ENCODE measurements around the gene ARFGAP1.

The ARFGAP1 gene

GRCh38 chr20:63277466-63278272 lies 5.1 kb downstream of the ARFGAP1 start:
- DNase-seq (ENCODE audit: low read depth, low spot score) = no peak

GRCh38 chr20:63278661-63279060 lies 6.0 kb downstream of the ARFGAP1 start:
- DNase-seq (ENCODE audit: low read depth, low spot score) = no peak

GRCh38 chr20:63279931-63280330 lies 7.3 kb downstream of the ARFGAP1 start:
- DNase-seq (ENCODE audit: low read depth, low spot score) = no peak

GRCh38 chr20:63280371-63280770 lies 7.8 kb downstream of the ARFGAP1 start:
- DNase-seq (ENCODE audit: low read depth, low spot score) = no peak

- no peak for DNase-seq (ENCODE audit: low read depth, low spot score)
Measured at GRCh38 chr20:63280929-63281545, 8.4 kb downstream of the ARFGAP1 start.

GRCh38 chr20:63281742-63282665 lies 9.4 kb downstream of the ARFGAP1 start:
- no peak for DNase-seq (ENCODE audit: low read depth, low spot score)

GRCh38 chr20:63282946-63283345 lies 10.3 kb downstream of the ARFGAP1 start:
- no peak for DNase-seq (ENCODE audit: low read depth, low spot score)

GRCh38 chr20:63283397-63284082 lies 10.9 kb downstream of the ARFGAP1 start:
- no peak for DNase-seq (ENCODE audit: low read depth, low spot score)

- DNase-seq (ENCODE audit: low read depth, low spot score) = no peak
Measured at GRCh38 chr20:63284083-63284440, 11.4 kb downstream of the ARFGAP1 start.

- DNase-seq (ENCODE audit: low read depth, low spot score) = no peak
Measured at GRCh38 chr20:63284544-63284949, 11.9 kb downstream of the ARFGAP1 start.

- DNase-seq (ENCODE audit: low read depth, low spot score) = no peak
Measured at GRCh38 chr20:63284981-63285524, 12.4 kb downstream of the ARFGAP1 start.

- DNase-seq (ENCODE audit: low read depth, low spot score) = no peak
Measured at GRCh38 chr20:63285636-63286615, 13.3 kb downstream of the ARFGAP1 start.

- no peak for DNase-seq (ENCODE audit: low read depth, low spot score)
Measured at GRCh38 chr20:63286781-63287696, 14.4 kb downstream of the ARFGAP1 start.

GRCh38 chr20:63287697-63288580 lies 15.3 kb downstream of the ARFGAP1 start:
- no peak for DNase-seq (ENCODE audit: low read depth, low spot score)

- DNase-seq (ENCODE audit: low read depth, low spot score) = no peak
Measured at GRCh38 chr20:63288581-63289251, 16.1 kb downstream of the ARFGAP1 start.

GRCh38 chr20:63289311-63290135 lies 16.9 kb downstream of the ARFGAP1 start:
- DNase-seq (ENCODE audit: low read depth, low spot score) = no peak
